GM18517 (cell line): ENCODE results near the gene COX15.
"Not testable (repeated sequence)": the region's sequence is repeated elsewhere in the genome, so short reads cannot be mapped to it uniquely, and the experiment has no call there.

Experiments used
- ATAC-seq: cut with Tn5 transposase; IDR thresholded peaks from one replicate; pipeline ENCODE4 v1.9.1; 2021; ENCODE audit warnings: mild to moderate bottlenecking, moderate library complexity; ENCODE audit not compliant: unreplicated experiment

The COX15 gene

GRCh38 chr10:99742254-99742653 lies 10.3 kb upstream of the COX15 start:
- no peak for ATAC-seq

GRCh38 chr10:99740933-99741559 lies 9.1 kb upstream of the COX15 start:
- no peak for ATAC-seq

- no peak for ATAC-seq
Measured at GRCh38 chr10:99740260-99740659, 8.3 kb upstream of the COX15 start.

- ATAC-seq, result not testable (repeated sequence)
Measured at GRCh38 chr10:99734111-99734510, 2.2 kb upstream of the COX15 start.

GRCh38 chr10:99733366-99733765 lies 1.4 kb upstream of the COX15 start:
- ATAC-seq, result no peak

GRCh38 chr10:99731306-99732032 lies 458 bp downstream of the COX15 start:
- peak; percentile 42 for ATAC-seq

GRCh38 chr10:99730026-99730425 lies 1.9 kb downstream of the COX15 start:
- no peak for ATAC-seq

GRCh38 chr10:99720387-99720786 lies 11.5 kb downstream of the COX15 start:
- ATAC-seq, result no peak

GRCh38 chr10:99714446-99714845 lies 17.5 kb downstream of the COX15 start:
- ATAC-seq, result no peak

- no peak for ATAC-seq
Measured at GRCh38 chr10:99711129-99711719, 20.7 kb downstream of the COX15 start.

- peak; percentile 59 for ATAC-seq
Measured at GRCh38 chr10:99709480-99710229, 22.3 kb downstream of the COX15 start.

GRCh38 chr10:99708428-99709012 lies 23.4 kb downstream of the COX15 start:
- ATAC-seq, result no peak

- no peak for ATAC-seq
Measured at GRCh38 chr10:99700649-99701048, 31.3 kb downstream of the COX15 start.

GRCh38 chr10:99698504-99699080 lies 33.3 kb downstream of the COX15 start:
- ATAC-seq, result no peak

- ATAC-seq, result no peak
Measured at GRCh38 chr10:99695761-99696160, 36.2 kb downstream of the COX15 start.

- ATAC-seq, result no peak
Measured at GRCh38 chr10:99693933-99694583, 37.9 kb downstream of the COX15 start.

GRCh38 chr10:99689461-99689860 lies 42.5 kb downstream of the COX15 start:
- ATAC-seq, result no peak

GRCh38 chr10:99685597-99685967 lies 46.3 kb downstream of the COX15 start:
- no peak for ATAC-seq

GRCh38 chr10:99682752-99683151 lies 49.2 kb downstream of the COX15 start:
- ATAC-seq, result no peak
